IPS DF 6.9 (cell line): Measurements from ENCODE around the gene MROH2A.

Source experiments
- DNase-seq: peaks from one replicate; pipeline ENCODE4 v3.0.0-alpha.2; 2013; ENCODE audit warnings: low read depth, low spot score
- H3K27ac ChIP-seq: one replicate; pipeline ENCODE4 v1.5.1; 2013; ENCODE audit warnings: low read length, control low read depth
- H3K27me3 ChIP-seq: 2 replicates; pipeline ENCODE4 v1.6.1; 2013; ENCODE audit warnings: mild to moderate bottlenecking, low read length; ENCODE audit not compliant: control insufficient read depth, insufficient read depth
- H3K36me3 ChIP-seq: 2 replicates; pipeline ENCODE4 v1.6.1; 2013; ENCODE audit warnings: low read length; ENCODE audit not compliant: control insufficient read depth, insufficient read depth
- H3K4me1 ChIP-seq: 2 replicates; pipeline ENCODE4 v1.6.1; 2013; ENCODE audit warnings: low read length; ENCODE audit not compliant: control insufficient read depth, insufficient read depth
- H3K4me3 ChIP-seq: 2 replicates; pipeline ENCODE4 v1.5.1; 2013; ENCODE audit warnings: mild to moderate bottlenecking, low read length
- H3K9me3 ChIP-seq: 2 replicates; pipeline ENCODE4 v1.6.1; 2013; ENCODE audit warnings: low read length, inconsistent platforms; ENCODE audit not compliant: control insufficient read depth, insufficient read depth
- WGBS: extraction: QIAGEN DNeasy Blood & Tissue Kit; methylation state at CpG from one replicate; pipeline ENCODE4 v1.1.7; 2013; ENCODE audit warnings: mixed read lengths, missing lambda C conversion rate; ENCODE audit not compliant: insufficient read length, insufficient coverage; 5-methylcytosine and 5-hydroxymethylcytosine counted together

Gene MROH2A

GRCh38 chr2:233819884-233820773 lies 42.0 kb downstream of the MROH2A start:
- Histone ChIP-seq H3K4me3 (no peak overlapping the region), H3K27ac (no peak overlapping the region), H3K9me3 (no peaks in the 10 kb centered on the region), H3K27me3 (no peaks in the 10 kb centered on the region), H3K4me1 (no peaks in the 10 kb centered on the region), H3K36me3 (no peaks in the 10 kb centered on the region; the same call in 1 of the 2 replicates)
- DNase-seq, result no peak
- no CpG with 5 or more reads among the region's 18 CpGs for WGBS

DNA sequence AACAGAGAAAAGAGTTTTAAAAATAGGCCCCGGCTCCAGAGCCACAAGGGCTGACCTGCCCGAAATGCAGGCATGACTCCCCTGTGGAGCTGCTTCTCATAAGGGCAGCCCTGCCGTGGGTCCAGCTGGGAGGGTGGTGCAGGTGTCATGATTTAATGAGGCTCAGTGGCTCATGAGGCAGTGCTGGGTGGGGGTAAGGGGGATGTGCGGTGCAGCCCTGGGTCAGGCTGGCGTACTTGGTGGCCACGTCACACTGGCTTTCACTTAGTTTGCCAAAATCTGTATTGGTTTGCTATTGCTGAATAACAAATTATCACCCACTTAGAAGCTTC lies 42.6 kb downstream of the MROH2A start:
- Histone ChIP-seq H3K27me3 (no peaks in the 10 kb centered on the region), H3K4me3 (no peak overlapping the region), H3K4me1 (no peaks in the 10 kb centered on the region), H3K36me3 (no peaks in the 10 kb centered on the region; the same call in 1 of the 2 replicates), H3K27ac (no peak overlapping the region), H3K9me3 (no peaks in the 10 kb centered on the region)
- DNase-seq, result no peak
- no CpG with 5 or more reads among the region's 6 CpGs for WGBS

GRCh38 chr2:233821196-233821595 lies 43.1 kb downstream of the MROH2A start:
- no peaks in the 10 kb centered on the region for H3K27me3 ChIP-seq
- no peaks in the 10 kb centered on the region for H3K9me3 ChIP-seq
- H3K4me1 ChIP-seq, result no peaks in the 10 kb centered on the region
- H3K27ac ChIP-seq, result no peak overlapping the region
- WGBS, result no CpG with 5 or more reads among the region's 3 CpGs
- H3K4me3 ChIP-seq, result no peak overlapping the region
- DNase-seq, result no peak
- H3K36me3 ChIP-seq, result no peaks in the 10 kb centered on the region; the same call in 1 of the 2 replicates

GRCh38 chr2:233821709-233822100 lies 43.6 kb downstream of the MROH2A start:
- Histone ChIP-seq H3K9me3 (no peaks in the 10 kb centered on the region), H3K36me3 (no peaks in the 10 kb centered on the region; the same call in 1 of the 2 replicates), H3K4me3 (no peak overlapping the region), H3K4me1 (no peaks in the 10 kb centered on the region), H3K27me3 (no peaks in the 10 kb centered on the region), H3K27ac (no peak overlapping the region)
- WGBS, result no CpG with 5 or more reads among the region's 8 CpGs
- no peak for DNase-seq

DNA sequence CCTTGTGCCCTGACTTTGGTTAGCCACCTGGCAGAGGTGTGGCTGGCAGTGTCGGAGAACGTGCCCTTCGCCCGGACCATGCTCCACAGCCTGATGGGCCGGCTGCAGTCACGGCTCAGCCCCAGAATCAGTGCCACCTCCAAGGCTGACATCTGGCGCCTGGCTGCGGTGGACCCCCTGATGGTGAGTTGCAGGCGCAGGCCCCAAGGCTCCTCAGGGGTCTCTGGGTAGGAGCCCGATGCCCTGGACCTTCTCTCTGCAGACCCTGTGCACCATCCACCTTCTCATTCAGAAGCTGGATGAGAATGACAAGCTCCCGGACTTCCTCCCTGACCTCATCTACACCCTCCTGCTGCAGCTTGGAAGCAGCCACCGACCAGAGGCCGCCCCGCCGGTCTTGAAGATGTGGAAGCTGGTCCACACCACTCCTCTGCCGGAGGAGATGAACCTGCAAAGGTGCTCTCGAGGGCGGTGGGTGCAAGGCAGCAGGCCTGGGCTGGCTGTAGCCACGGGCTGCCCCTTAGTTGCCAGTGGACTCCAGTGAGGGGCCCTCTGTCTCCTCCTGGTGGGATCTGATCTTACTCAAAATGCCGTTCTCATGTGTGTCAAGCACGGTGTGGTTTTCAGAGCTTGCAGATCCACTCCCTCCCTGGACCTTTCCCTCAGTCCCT lies 44.1 kb downstream of the MROH2A start:
- Histone ChIP-seq H3K36me3 (no peaks in the 10 kb centered on the region; the same call in 1 of the 2 replicates), H3K9me3 (no peaks in the 10 kb centered on the region), H3K27me3 (no peaks in the 10 kb centered on the region), H3K27ac (no peak overlapping the region), H3K4me1 (no peaks in the 10 kb centered on the region), H3K4me3 (no peak overlapping the region)
- WGBS, result no CpG with 5 or more reads among the region's 21 CpGs
- no peak for DNase-seq

GRCh38 chr2:233822781-233823730 lies 44.9 kb downstream of the MROH2A start:
- Histone ChIP-seq H3K4me3 (no peak overlapping the region), H3K27me3 (no peaks in the 10 kb centered on the region), H3K4me1 (no peaks in the 10 kb centered on the region), H3K9me3 (no peaks in the 10 kb centered on the region), H3K36me3 (no peaks in the 10 kb centered on the region; the same call in 1 of the 2 replicates), H3K27ac (no peak overlapping the region)
- no peak for DNase-seq
- WGBS, result no CpG with 5 or more reads among the region's 25 CpGs

GRCh38 chr2:233823731-233824121 lies 45.6 kb downstream of the MROH2A start:
- no CpG with 5 or more reads among the region's 8 CpGs for WGBS
- Histone ChIP-seq H3K27me3 (no peaks in the 10 kb centered on the region), H3K36me3 (no peaks in the 10 kb centered on the region; the same call in 1 of the 2 replicates), H3K4me1 (no peaks in the 10 kb centered on the region), H3K4me3 (no peak overlapping the region), H3K27ac (no peak overlapping the region), H3K9me3 (no peaks in the 10 kb centered on the region)
- no peak for DNase-seq

- WGBS, result no CpG with 5 or more reads among the region's 7 CpGs
- no peak for DNase-seq
- Histone ChIP-seq H3K27ac (no peak overlapping the region), H3K4me1 (no peaks in the 10 kb centered on the region), H3K4me3 (no peak overlapping the region), H3K36me3 (no peaks in the 10 kb centered on the region; the same call in 1 of the 2 replicates), H3K27me3 (no peaks in the 10 kb centered on the region), H3K9me3 (no peaks in the 10 kb centered on the region)
Observed at GRCh38 chr2:233824373-233824772, 46.2 kb downstream of the MROH2A start.

DNA sequence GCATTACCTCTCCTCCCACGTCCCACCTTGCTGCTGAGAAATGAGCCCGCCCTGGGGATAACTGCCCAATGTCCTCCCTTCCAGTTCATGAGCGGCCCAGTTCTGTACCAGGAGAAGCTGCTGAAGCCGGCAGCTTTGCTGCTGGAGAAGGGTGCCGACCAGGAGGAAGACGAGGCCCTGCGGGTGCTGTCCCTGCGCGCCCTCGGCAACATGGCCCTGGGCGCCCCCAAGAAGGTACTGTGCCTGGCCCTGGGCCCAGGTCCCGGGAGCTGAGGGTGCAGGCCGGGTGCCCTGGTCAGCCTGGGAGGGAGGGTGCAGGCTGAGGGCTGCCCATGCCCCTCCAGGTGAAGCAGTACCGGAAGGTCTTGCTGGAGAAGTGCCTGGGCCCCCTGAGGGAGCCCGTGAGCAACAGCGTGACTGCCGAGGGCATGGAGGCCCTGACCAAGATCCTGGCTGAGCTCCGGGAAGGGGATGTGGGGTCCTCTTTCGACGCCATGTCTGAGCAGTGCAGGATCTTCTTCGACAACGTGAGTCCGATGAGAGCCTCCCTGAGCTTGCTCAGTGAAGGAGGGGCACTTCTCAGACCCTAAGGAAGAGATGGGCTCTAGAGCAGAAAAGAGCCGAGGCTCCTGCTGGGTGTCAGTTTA lies 50.5 kb downstream of the MROH2A start:
- Histone ChIP-seq H3K9me3 (no peaks in the 10 kb centered on the region), H3K4me1 (no peaks in the 10 kb centered on the region), H3K4me3 (no peak overlapping the region), H3K36me3 (no peaks in the 10 kb centered on the region), H3K27ac (no peak overlapping the region), H3K27me3 (no peaks in the 10 kb centered on the region)
- WGBS, result no CpG with 5 or more reads among the region's 24 CpGs
- no peak for DNase-seq
